NB4 (cell line): ENCODE data around the gene NEURL2.

Source experiments
- MYC ChIP-seq: IDR thresholded peaks from 2 replicates; pipeline ENCODE4 v1.6.1; 2011; ENCODE audit warnings: low read depth, low read length
- POLR2A ChIP-seq: IDR thresholded peaks from 2 replicates; pipeline ENCODE4 v1.6.1; 2011; ENCODE audit warnings: mild to moderate bottlenecking; ENCODE audit not compliant: insufficient read length; ENCODE audit errors: extremely low read depth
- TF ChIP-seq, protein P1 (sequence below): IDR thresholded peaks from one replicate; pipeline ENCODE4 v1.5.1; 2012; ENCODE audit warnings: low read depth, low read length
- TF ChIP-seq, protein P2 (sequence below): IDR thresholded peaks from 2 replicates; pipeline ENCODE4 v1.6.1; 2011; ENCODE audit warnings: low read depth, low read length

DNA sequence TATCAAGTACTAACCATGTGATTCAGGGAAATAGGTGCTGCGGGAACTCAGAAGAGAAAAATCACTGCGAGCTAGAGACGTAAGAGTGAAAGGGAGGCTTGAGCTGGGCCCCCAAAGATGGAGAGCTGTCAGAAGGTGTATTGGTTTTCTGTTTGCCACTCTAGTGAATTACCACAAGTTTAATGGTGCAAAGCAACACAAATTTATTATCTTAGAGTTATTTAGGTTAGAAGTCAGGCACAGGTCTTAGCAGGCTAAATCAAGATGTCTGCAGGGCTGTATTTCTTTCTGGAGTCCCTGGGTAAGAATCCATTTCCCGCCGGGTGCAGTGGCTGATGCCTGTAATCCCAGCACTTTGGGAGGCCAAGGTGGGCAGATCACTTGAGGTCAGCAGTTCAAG is 31.1 kb downstream of the NEURL2 start:
- TF ChIP-seq, protein P1, sequence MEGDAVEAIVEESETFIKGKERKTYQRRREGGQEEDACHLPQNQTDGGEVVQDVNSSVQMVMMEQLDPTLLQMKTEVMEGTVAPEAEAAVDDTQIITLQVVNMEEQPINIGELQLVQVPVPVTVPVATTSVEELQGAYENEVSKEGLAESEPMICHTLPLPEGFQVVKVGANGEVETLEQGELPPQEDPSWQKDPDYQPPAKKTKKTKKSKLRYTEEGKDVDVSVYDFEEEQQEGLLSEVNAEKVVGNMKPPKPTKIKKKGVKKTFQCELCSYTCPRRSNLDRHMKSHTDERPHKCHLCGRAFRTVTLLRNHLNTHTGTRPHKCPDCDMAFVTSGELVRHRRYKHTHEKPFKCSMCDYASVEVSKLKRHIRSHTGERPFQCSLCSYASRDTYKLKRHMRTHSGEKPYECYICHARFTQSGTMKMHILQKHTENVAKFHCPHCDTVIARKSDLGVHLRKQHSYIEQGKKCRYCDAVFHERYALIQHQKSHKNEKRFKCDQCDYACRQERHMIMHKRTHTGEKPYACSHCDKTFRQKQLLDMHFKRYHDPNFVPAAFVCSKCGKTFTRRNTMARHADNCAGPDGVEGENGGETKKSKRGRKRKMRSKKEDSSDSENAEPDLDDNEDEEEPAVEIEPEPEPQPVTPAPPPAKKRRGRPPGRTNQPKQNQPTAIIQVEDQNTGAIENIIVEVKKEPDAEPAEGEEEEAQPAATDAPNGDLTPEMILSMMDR: no peak
- TF ChIP-seq POLR2A (no peak), MYC (no peak)
- TF ChIP-seq, protein P2, sequence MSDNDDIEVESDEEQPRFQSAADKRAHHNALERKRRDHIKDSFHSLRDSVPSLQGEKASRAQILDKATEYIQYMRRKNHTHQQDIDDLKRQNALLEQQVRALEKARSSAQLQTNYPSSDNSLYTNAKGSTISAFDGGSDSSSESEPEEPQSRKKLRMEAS: no peak
